ENCODE results near the gene DIPK1B. TPM values are rescaled to one million over a fixed set of nuclear protein-coding genes. Genes with fewer than 3 reads are reported as not detected.

The DIPK1B gene
- total RNA-seq, 2 donors from 2014 or later, result 2.0 to 25.7 TPM

DNA sequence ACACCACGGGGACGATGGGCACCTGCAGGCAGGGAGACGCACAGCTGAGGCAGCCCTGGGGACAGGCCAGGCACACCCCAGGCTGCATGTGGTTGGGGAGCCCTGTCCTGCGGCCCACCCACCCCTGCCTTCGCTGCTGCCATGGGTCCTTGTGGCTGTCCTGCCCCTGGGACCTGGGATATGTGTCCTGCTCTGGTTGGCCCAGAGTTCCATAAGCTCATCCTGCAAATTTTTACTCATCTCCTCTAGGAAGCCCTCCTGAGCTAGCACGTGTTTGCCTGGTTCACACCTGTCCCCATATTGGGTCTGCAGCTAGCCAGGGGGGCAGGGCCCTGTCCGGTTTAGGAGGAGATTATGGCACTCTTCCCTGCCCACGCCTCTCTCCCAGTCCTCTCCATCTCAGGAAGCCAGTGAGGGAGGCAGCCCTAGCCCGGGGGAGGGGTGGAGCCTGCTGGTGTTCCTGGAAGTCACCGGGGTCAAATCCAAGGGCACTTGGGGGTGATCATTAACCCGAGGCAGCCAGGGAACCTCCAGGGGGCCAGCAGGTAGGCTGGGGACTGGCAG, 37.5 kb upstream of the DIPK1B start:
- ATAC-seq (peak; percentile 74), DNase-seq (peak; percentile 84 to 95 (median 93))
- TF ChIP-seq POLR2A (IDR thresholded peaks at IDR 0.05) (no peak), CTCF (IDR thresholded peaks at IDR 0.05) (peak in 3 of 7 experiments; percentile 8 to 31 (median 26))
- Histone ChIP-seq H3K4me3 (no peak overlapping the region), H3K9me3 (no peaks in the 10 kb centered on the region), H3K4me1 (peaks cover 63% of the 10 kb centered on the region), H3K27me3 (no peaks in the 10 kb centered on the region), H3K36me3 (replicated peaks in 1 of 2; ENCODE audit: insufficient read depth in 1 of 2, low read depth in 2 of 2) (no peaks in the 10 kb centered on the region), H3K27ac (peak overlapping the region in 3 of 4 donors; percentile 58 to 80 (median 76))
- 51 to 52% methylated on average over 9 to 11 of the region's 11 CpGs for WGBS, 2 donors
- intact Hi-C loops (cut with DNase I), result no loop called here

DNA sequence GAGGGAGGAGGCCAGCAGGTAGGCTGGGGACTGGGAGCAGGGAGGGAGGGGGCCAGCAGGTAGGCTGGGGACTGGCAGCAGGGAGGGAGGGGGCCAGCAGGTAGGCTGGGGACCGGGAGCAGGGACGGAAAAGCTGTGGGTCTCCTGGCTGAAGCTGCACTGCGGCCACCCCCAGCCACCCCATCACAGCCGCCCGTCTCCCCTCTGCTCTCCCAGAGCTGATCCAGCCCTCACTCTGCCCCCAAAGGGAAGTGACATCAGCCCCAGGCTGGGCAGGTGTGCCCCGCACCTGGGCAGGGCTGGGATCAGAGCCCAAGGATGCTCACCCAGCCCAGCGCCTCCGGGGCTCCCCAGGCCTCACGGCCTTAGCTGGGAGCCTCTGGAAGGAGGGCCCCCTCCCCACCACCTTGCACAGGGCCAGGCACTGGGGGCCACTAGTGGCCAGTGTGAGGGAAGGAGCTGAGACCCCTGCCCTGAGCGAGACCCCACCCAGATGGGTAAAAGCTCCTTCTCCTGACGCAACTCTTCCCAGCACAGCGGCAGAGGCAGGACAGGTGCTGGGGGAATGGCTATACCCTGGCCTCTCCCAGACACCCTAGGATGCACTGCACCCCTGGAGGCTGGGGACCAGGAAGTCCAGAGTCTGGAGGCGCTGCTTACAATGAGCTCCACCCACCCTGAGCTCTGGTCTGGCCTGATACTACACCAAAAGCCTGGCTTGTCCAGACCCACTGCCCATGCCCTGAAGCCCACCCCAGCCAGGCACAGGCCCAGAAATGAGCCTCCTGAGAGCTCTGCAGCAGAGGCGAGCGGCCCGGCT, 36.7 kb upstream of the DIPK1B start:
- TF ChIP-seq CTCF (IDR thresholded peaks at IDR 0.05) (no peak), POLR2A (IDR thresholded peaks at IDR 0.05) (peak in 1 of 3 donors; percentile 43)
- H3K4me3 ChIP-seq, result no peak overlapping the region
- DNase-seq (peak in 3 of 4 donors; percentile 60 to 73 (median 61)), ATAC-seq (peak; percentile 25)
- intact Hi-C loops (cut with DNase I), result no loop called here
- H3K9me3 ChIP-seq, result no peaks in the 10 kb centered on the region
- peaks cover 61% of the 10 kb centered on the region for H3K4me1 ChIP-seq
- WGBS, 2 donors, result 64 to 75% methylated on average over 2 to 16 of the region's 16 CpGs
- H3K27ac ChIP-seq, result peak overlapping the region; percentile 58 to 80 (median 72)
- H3K36me3 ChIP-seq (replicated peaks in 1 of 2; ENCODE audit: insufficient read depth in 1 of 2, low read depth in 2 of 2), result no peaks in the 10 kb centered on the region
- no peaks in the 10 kb centered on the region for H3K27me3 ChIP-seq

GRCh38 chr9:136676297-136676794, 36.0 kb upstream of the DIPK1B start:
- H3K4me1 ChIP-seq, result peaks cover 57% of the 10 kb centered on the region
- 95% methylated on average over 12 of the region's 13 CpGs; no CpG with 5 or more reads in 1 of the 2 donors for WGBS, 2 donors

GRCh38 chr9:136676920-136677686, 35.3 kb upstream of the DIPK1B start:
- 83 to 87% methylated on average over 17 to 44 of the region's 46 CpGs for WGBS, 2 donors
- intact Hi-C loops (cut with DNase I), result no loop called here
- ATAC-seq, result no peak
- no peak overlapping the region for H3K4me3 ChIP-seq
- no peaks in the 10 kb centered on the region for H3K9me3 ChIP-seq
- no peak for DNase-seq
- H3K27me3 ChIP-seq, result no peaks in the 10 kb centered on the region
- H3K36me3 ChIP-seq (replicated peaks in 1 of 2; ENCODE audit: insufficient read depth in 1 of 2, low read depth in 2 of 2), result no peaks in the 10 kb centered on the region
- H3K4me1 ChIP-seq, result peaks cover 55% of the 10 kb centered on the region
- TF ChIP-seq CTCF (IDR thresholded peaks at IDR 0.05) (no peak), POLR2A (IDR thresholded peaks at IDR 0.05) (no peak)
- H3K27ac ChIP-seq, result no peak overlapping the region

More at GRCh38 chr9:136676297-136676794, 36.0 kb upstream of the DIPK1B start:
- H3K27me3 ChIP-seq, result no peaks in the 10 kb centered on the region
- no peaks in the 10 kb centered on the region for H3K9me3 ChIP-seq
- no peak overlapping the region for H3K4me3 ChIP-seq
- DNase-seq (no peak), ATAC-seq (no peak)
- intact Hi-C loops (cut with DNase I), result no loop called here
- H3K36me3 ChIP-seq (replicated peaks in 1 of 2; ENCODE audit: insufficient read depth in 1 of 2, low read depth in 2 of 2), result no peaks in the 10 kb centered on the region
- peak overlapping the region in 3 of 4 donors; percentile 58 to 80 (median 76) for H3K27ac ChIP-seq
- no peak for TF ChIP-seq POLR2A (IDR thresholded peaks at IDR 0.05)
- no peak for TF ChIP-seq CTCF (IDR thresholded peaks at IDR 0.05)
